HG02870 (cell line): ENCODE data around the gene CEP162.
"Not testable (repeated sequence)": the region's sequence is repeated elsewhere in the genome, so short reads cannot be mapped to it uniquely, and the experiment has no call there.

Experiments used
- ATAC-seq: cut with Tn5 transposase; IDR thresholded peaks from one replicate; pipeline ENCODE4 v1.9.1; 2021; ENCODE audit warnings: mild to moderate bottlenecking, moderate library complexity; ENCODE audit not compliant: unreplicated experiment

CEP162 gene

GRCh38 chr6:84093441-84094435, 133.7 kb downstream of the CEP162 start:
- peak; percentile 64 for ATAC-seq

- ATAC-seq, result no peak
Measured at GRCh38 chr6:84089552-84089951, 137.9 kb downstream of the CEP162 start.

GRCh38 chr6:84089081-84089480, 138.4 kb downstream of the CEP162 start:
- no peak for ATAC-seq

GRCh38 chr6:84086545-84087429, 140.7 kb downstream of the CEP162 start:
- no peak for ATAC-seq

- ATAC-seq, result no peak
Measured at GRCh38 chr6:84086056-84086455, 141.4 kb downstream of the CEP162 start.

- not testable (repeated sequence) for ATAC-seq
Measured at GRCh38 chr6:84084705-84085104, 142.7 kb downstream of the CEP162 start.

GRCh38 chr6:84082689-84083265, 144.7 kb downstream of the CEP162 start:
- no peak for ATAC-seq

GRCh38 chr6:84081222-84081621, 146.2 kb downstream of the CEP162 start:
- ATAC-seq, result no peak

GRCh38 chr6:84078335-84078734, 149.1 kb downstream of the CEP162 start:
- ATAC-seq, result no peak

- ATAC-seq, result no peak
Measured at GRCh38 chr6:84077645-84078044, 149.8 kb downstream of the CEP162 start.

GRCh38 chr6:84074988-84075781, 152.3 kb downstream of the CEP162 start:
- no peak for ATAC-seq
